Neural cell (in vitro differentiated cells): Measurements from ENCODE around the gene WDFY1. TPM values are rescaled to one million over a fixed set of nuclear protein-coding genes. Genes with fewer than 3 reads are reported as not detected.

Experiments used
- H2AFZ ChIP-seq: fragments of 200-600, 300-800 bp; sonication (generic), shearing (Covaris generic); 2 replicates; pipeline ENCODE4 v1.6.0; 2014; ENCODE audit warnings: low read depth, mild to moderate bottlenecking, antibody characterized with exemption, low read length, moderate library complexity
- H3F3A ChIP-seq: fragments of 200-600 bp; shearing (Covaris generic); 2 replicates; pipeline ENCODE4 v1.6.1; 2016; ENCODE audit warnings: mild to moderate bottlenecking, moderate library complexity, mixed read lengths, antibody characterized with exemption, low read length; ENCODE audit not compliant: insufficient read depth, poor library complexity, severe bottlenecking
- H3K27ac ChIP-seq: fragments of 200-600, 300-800 bp; sonication (generic), shearing (Covaris generic); 2 replicates; pipeline ENCODE4 v1.5.1; 2014; ENCODE audit warnings: mild to moderate bottlenecking, low read length, moderate library complexity
- H3K27me3 ChIP-seq: fragments of 300-800, 200-600 bp; sonication (generic), shearing (Covaris generic); 2 replicates; pipeline ENCODE4 v1.6.0; 2014; ENCODE audit warnings: mild to moderate bottlenecking, low read depth, low read length, moderate library complexity; ENCODE audit not compliant: insufficient read depth
- H3K36me3 ChIP-seq: fragments of 300-800, 200-600 bp; sonication (generic), shearing (Covaris generic); 2 replicates; pipeline ENCODE4 v1.5.1; 2014; ENCODE audit warnings: mild to moderate bottlenecking, antibody characterized with exemption, low read length, moderate library complexity; ENCODE audit not compliant: insufficient read depth
- H3K4me2 ChIP-seq: fragments of 300-800, 200-600 bp; sonication (generic), shearing (Covaris generic); 2 replicates; pipeline ENCODE4 v1.6.0; 2014; ENCODE audit warnings: mild to moderate bottlenecking, low read length
- H3K4me3 ChIP-seq: fragments of 300-800, 200-600 bp; sonication (generic), shearing (Covaris generic); 2 replicates; pipeline ENCODE4 v1.5.1; 2014; ENCODE audit warnings: mild to moderate bottlenecking, low read length, moderate library complexity
- H3K79me2 ChIP-seq: fragments of 200-600 bp; shearing (Covaris generic); replicated peaks from 2 replicates; pipeline ENCODE4 v1.6.0; 2014; ENCODE audit warnings: mild to moderate bottlenecking, low read length, moderate library complexity; ENCODE audit not compliant: insufficient read depth
- H3K9ac ChIP-seq: fragments of 300-800, 200-600 bp; sonication (generic), shearing (Covaris generic); 2 replicates; pipeline ENCODE4 v1.6.1; 2016; ENCODE audit warnings: mild to moderate bottlenecking, low read length, mixed read lengths
- H3K9me2 ChIP-seq: fragments of 200-600 bp; shearing (Covaris generic); 2 replicates; pipeline ENCODE4 v1.6.1; 2016; ENCODE audit warnings: mild to moderate bottlenecking, low read length, mixed read lengths; ENCODE audit not compliant: insufficient read depth
- H3K9me3 ChIP-seq: fragments of 200-600, 300-800 bp; sonication (generic), shearing (Covaris generic); 2 replicates; pipeline ENCODE4 v1.6.1; 2016; ENCODE audit warnings: mild to moderate bottlenecking, mixed run types, low read length, moderate library complexity, mixed read lengths
- H4K20me1 ChIP-seq: fragments of 200-600 bp; shearing (Covaris generic); 2 replicates; pipeline ENCODE4 v1.6.1; 2016; ENCODE audit warnings: mild to moderate bottlenecking, mixed run types; ENCODE audit not compliant: insufficient read depth
- CTCF ChIP-seq: fragments of 450-650 bp; IDR thresholded peaks from 2 replicates; pipeline ENCODE4 v1.5.1; 2014; ENCODE audit warnings: antibody characterized with exemption, mild to moderate bottlenecking, moderate library complexity; ENCODE audit not compliant: poor library complexity, severe bottlenecking
- EP300 ChIP-seq: fragments of 450-650 bp; conservative IDR thresholded peaks from 2 replicates; pipeline ENCODE4 v1.6.1; 2014; ENCODE audit warnings: antibody characterized with exemption, mild to moderate bottlenecking, moderate library complexity; ENCODE audit not compliant: poor library complexity, severe bottlenecking
- EZH2 ChIP-seq: fragments of 200-600, 300-800 bp; shearing (Covaris generic), sonication (generic); IDR thresholded peaks from 2 replicates; pipeline ENCODE4 v1.6.1; 2014; ENCODE audit warnings: antibody characterized with exemption, low read length, borderline replicate concordance, mild to moderate bottlenecking; ENCODE audit not compliant: insufficient read depth, poor library complexity, severe bottlenecking
- MXI1 ChIP-seq: fragments of 450-650 bp; conservative IDR thresholded peaks from 2 replicates; pipeline ENCODE4 v1.6.1; 2014; ENCODE audit warnings: antibody characterized with exemption, mild to moderate bottlenecking; ENCODE audit not compliant: poor library complexity, severe bottlenecking
- POLR2AphosphoS5 ChIP-seq: IDR thresholded peaks from 2 replicates; pipeline ENCODE4 v1.6.1; 2012
- RAD21 ChIP-seq: fragments of 450-650 bp; conservative IDR thresholded peaks from 2 replicates; pipeline ENCODE4 v1.6.1; 2014; ENCODE audit warnings: antibody characterized with exemption, mild to moderate bottlenecking, moderate library complexity
- SMC3 ChIP-seq: fragments of 450-650 bp; conservative IDR thresholded peaks from 2 replicates; pipeline ENCODE4 v1.6.1; 2014; ENCODE audit warnings: antibody characterized with exemption, mild to moderate bottlenecking, moderate library complexity; ENCODE audit not compliant: poor library complexity
- TAF1 ChIP-seq: IDR thresholded peaks from 2 replicates; pipeline ENCODE4 v1.6.1; 2012; ENCODE audit warnings: low read depth
- polyA plus RNA-seq: library from polyadenylated mRNA; depleted of rRNA; stranded (reverse); fragments of >200 nt; gene quantifications from 2 replicates; pipeline ENCODE4 v1.2.3, GENCODE V29; 2014
- TF ChIP-seq, protein P1 (sequence below): IDR thresholded peaks from 2 replicates; pipeline ENCODE4 v1.6.1; 2012; ENCODE audit warnings: borderline replicate concordance

Gene WDFY1
- polyA plus RNA-seq, 1 donor from 2014 or later, result 49.4 TPM

- H4K20me1 ChIP-seq, result no peaks in the 10 kb centered on the region
- no peak overlapping the region for H3K27ac ChIP-seq
- H3K79me2 ChIP-seq, result no peaks in the 10 kb centered on the region
- no peaks in the 10 kb centered on the region for H3K36me3 ChIP-seq
- no peak overlapping the region for H3K4me2 ChIP-seq
- H3K4me3 ChIP-seq, result no peak overlapping the region
- no peaks in the 10 kb centered on the region for H3K27me3 ChIP-seq
- TF ChIP-seq EZH2, result no peak
- no peak for TF ChIP-seq POLR2AphosphoS5
- TF ChIP-seq MXI1, result no peak
- TF ChIP-seq, protein P1, sequence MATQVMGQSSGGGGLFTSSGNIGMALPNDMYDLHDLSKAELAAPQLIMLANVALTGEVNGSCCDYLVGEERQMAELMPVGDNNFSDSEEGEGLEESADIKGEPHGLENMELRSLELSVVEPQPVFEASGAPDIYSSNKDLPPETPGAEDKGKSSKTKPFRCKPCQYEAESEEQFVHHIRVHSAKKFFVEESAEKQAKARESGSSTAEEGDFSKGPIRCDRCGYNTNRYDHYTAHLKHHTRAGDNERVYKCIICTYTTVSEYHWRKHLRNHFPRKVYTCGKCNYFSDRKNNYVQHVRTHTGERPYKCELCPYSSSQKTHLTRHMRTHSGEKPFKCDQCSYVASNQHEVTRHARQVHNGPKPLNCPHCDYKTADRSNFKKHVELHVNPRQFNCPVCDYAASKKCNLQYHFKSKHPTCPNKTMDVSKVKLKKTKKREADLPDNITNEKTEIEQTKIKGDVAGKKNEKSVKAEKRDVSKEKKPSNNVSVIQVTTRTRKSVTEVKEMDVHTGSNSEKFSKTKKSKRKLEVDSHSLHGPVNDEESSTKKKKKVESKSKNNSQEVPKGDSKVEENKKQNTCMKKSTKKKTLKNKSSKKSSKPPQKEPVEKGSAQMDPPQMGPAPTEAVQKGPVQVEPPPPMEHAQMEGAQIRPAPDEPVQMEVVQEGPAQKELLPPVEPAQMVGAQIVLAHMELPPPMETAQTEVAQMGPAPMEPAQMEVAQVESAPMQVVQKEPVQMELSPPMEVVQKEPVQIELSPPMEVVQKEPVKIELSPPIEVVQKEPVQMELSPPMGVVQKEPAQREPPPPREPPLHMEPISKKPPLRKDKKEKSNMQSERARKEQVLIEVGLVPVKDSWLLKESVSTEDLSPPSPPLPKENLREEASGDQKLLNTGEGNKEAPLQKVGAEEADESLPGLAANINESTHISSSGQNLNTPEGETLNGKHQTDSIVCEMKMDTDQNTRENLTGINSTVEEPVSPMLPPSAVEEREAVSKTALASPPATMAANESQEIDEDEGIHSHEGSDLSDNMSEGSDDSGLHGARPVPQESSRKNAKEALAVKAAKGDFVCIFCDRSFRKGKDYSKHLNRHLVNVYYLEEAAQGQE, result no peak
- no peak for TF ChIP-seq RAD21
- no peak for TF ChIP-seq TAF1
- no peaks in the 10 kb centered on the region for H3K9me3 ChIP-seq
- no peaks in the 10 kb centered on the region for H3K9me2 ChIP-seq
- no peak overlapping the region for H3K9ac ChIP-seq
- H3F3A ChIP-seq, result no peaks in the 10 kb centered on the region
- H2AFZ ChIP-seq, result no peak overlapping the region
These were observed 14.8 kb downstream of the WDFY1 start for GRCh38 chr2:223930103-223930976.

DNA sequence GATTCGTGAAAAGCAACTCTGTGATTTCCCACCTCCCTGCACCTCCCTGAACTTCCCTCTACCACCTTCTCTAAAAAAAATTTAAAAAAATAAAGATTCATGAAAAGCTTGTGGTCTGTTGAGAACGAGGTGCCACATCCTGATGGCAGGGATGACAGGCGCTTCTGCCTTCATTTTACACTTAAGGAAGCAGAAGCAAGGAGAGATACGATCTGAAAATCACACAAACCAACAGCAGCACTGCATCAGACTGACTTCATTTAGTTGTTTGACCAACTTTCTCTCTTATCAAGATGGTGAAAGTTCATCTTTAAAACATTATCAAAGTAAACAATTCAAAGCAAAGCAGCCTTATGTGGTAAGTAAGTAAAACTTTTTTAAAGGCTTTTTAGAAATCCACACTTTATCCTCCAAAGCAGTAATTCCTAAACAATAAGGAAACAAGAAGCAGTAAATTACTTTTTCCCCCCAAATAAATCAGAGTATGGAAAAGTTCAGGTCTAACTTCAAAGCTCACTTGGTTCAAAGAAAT lies 15.5 kb downstream of the WDFY1 start:
- no peaks in the 10 kb centered on the region for H4K20me1 ChIP-seq
- no peak overlapping the region for H3K4me3 ChIP-seq
- H3K9ac ChIP-seq, result no peak overlapping the region
- no peaks in the 10 kb centered on the region for H3K9me3 ChIP-seq
- H3K36me3 ChIP-seq, result no peaks in the 10 kb centered on the region
- TF ChIP-seq RAD21 (no peak), SMC3 (no peak), MXI1 (no peak), EZH2 (no peak), TAF1 (no peak), EP300 (no peak), POLR2AphosphoS5 (no peak), CTCF (no peak)
- TF ChIP-seq, protein P1, result no peak
- H3K27ac ChIP-seq, result no peak overlapping the region
- no peaks in the 10 kb centered on the region for H3F3A ChIP-seq
- no peak overlapping the region for H2AFZ ChIP-seq
- no peak overlapping the region for H3K4me2 ChIP-seq
- no peaks in the 10 kb centered on the region for H3K9me2 ChIP-seq
- no peaks in the 10 kb centered on the region for H3K79me2 ChIP-seq
- H3K27me3 ChIP-seq, result no peaks in the 10 kb centered on the region
